HUDEP-2 (cell line): Measurements from ENCODE around the gene TBPL1.
A peak's percentile ranks its signal among the peaks of the same experiment; 100 is the strongest.

Experiments
- DNase-seq, 76 experiments: peaks; one replicate each; lab custom pipeline; 2025; ENCODE audit not compliant: unreplicated experiment in 76 of 76; lab: John Stamatoyannopoulos, UW

Gene TBPL1

GRCh38 chr6:134002821-134003220 is 49.8 kb downstream of the TBPL1 start:
- DNase-seq, result no peak

DNA sequence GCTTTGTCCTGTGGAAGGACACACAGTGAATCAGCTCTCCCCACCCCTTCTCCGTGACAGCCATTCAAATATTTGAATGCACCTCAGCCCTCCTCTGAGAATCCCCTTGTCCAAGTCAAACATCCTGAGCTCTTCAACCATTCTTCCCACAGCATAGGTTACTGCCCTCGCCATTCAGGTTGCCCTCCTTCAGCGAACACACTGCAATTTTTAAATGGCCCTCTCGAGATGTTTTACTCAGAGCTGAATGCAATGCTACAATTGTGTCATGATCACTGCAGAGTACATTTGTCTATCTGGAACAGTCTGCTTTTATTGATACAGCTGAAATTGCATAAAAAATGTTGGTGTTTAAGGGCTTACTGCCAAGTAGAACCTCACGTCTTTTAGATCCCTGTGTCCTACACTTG is 50.5 kb downstream of the TBPL1 start:
- DNase-seq, result no peak

DNA sequence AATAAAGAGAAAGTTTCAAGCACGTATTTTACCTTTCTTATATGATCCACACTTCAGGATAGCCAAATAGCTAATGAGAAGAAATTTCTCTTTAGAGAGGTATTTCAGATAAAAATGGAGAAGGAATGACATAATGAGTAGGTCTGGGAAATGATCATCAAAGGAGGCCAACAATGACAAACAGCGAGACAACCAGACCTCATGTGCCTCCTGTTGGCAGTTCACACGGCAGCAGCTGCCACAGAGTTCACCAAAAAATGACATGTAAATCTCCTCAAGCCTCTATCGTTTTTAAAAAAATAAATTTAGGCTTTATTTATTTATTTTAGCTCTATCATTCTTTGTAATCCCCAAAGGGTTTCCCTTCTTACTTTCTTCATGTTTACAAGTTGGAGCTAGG is 51.7 kb downstream of the TBPL1 start:
- DNase-seq, result no peak

DNA sequence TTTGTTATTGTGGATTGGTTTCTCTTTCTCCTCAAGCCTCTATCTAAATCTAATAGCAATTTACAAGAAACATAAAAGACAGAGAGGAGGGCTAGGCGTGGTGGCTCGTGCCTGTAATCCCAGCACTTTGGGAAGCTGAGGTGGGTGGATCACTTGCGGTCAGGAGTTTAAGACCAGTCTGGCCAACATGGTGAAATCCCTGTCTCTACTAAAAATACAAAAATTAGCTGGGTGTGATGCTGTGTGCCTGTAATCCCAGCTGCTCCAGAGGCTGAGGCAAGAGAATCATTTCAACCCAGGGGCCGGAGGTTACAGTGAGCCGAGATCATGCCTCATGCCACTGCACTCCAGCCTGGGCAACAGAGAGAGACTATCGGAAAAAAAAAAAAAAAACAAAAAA is 52.8 kb downstream of the TBPL1 start:
- no peak for DNase-seq

DNA sequence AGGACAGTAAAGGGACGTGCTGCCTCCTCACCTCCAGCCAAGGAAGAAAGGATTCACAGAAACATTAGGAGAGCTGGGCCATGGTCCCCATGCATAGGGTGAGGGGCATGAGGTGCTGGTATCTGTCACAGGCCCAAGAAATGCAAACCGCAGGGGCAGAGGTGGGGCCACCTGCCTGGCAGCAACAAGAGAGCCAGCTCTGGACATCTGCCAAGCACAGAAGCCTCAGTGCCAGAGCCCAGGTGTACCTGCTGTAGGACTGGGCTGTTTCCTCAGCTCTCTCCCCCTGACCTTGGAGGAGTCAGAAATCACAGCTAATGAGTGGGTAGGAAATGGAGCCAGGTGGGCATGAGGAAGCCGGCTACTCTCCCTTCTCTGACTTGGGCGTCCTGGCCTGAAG is 54.1 kb downstream of the TBPL1 start:
- no peak for DNase-seq

DNA sequence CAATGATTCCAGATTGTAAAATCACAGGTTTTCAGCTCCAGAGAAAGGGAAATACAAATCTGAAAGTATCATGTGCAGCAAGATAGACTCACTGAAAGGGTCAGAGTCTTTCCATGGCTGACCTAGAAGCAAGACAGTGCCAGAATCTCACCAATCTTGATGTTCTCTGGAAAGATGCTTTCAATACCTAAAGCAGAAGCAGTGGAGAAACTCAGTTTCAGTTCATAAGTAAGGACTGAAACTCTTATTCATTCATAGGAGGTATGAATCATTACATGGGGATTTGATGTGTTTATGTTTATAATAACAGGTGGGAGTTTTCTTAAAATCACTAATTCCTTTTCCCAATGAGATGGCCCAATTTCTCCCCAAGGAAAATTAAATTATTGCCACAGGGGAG is 56.9 kb downstream of the TBPL1 start:
- DNase-seq, result no peak

DNA sequence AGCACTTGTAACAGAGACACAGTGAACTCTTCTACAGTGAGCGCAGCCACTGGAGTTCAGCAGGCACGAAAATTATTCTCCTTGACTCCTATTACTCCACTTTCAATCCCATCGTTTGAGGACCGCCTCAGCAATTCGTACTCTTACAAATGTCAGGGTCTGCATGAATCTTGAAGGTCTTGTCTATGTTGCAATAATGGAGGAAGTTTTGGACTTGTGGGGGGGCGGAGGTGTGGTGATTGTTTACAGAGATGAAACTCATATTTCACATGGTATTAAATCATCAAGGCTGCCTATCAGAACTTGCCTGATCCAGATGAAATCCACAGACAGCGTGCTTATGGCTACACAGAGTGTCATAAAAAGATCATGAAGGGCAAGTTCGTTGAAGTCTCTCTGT is 57.4 kb downstream of the TBPL1 start:
- DNase-seq, result no peak

- no peak for DNase-seq
These were observed 58.0 kb downstream of the TBPL1 start for GRCh38 chr6:134010974-134011373.

GRCh38 chr6:134014588-134015137 is 61.6 kb downstream of the TBPL1 start:
- DNase-seq, result no peak

DNA sequence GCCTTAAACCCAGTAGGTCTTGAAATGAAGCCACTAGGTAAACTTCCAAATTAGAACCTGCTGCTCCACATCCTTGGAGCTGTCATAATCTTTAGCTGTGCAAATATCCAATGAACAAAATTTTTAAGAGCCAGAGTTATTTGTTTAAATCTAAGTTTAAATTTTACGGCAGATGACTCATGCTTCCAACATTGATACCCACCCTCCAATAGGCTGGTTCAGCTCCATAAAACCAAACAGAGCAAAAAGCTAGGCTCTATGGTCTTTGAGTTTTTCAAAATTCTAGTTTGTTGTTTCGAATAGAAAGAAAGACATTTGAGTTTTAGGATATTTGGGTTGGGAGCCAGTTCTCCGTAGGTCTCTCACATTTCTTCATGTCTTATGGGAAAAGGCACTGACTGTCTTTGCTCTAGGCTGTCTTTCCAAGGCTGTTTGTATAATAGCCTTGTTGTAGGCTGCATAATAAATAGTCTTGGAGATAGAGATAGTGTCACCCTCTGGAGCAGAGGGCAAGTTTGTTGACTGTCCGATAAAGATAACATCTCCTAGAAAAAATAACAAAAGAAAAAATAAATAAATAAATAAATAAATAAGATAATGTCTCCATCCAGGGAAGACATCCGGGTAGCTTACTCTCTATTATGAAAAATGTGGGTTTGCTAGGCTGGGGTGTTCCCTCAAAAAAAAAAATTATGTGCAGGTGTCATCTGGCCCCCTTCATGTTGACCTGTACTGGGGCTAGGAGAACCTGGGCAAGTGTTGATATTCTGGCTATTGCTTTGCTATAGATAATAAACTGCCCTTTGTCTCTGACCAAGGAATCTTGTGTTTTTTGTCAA is 62.9 kb downstream of the TBPL1 start:
- no peak for DNase-seq

GRCh38 chr6:134016558-134016814 is 63.5 kb downstream of the TBPL1 start:
- DNase-seq, result no peak

DNA sequence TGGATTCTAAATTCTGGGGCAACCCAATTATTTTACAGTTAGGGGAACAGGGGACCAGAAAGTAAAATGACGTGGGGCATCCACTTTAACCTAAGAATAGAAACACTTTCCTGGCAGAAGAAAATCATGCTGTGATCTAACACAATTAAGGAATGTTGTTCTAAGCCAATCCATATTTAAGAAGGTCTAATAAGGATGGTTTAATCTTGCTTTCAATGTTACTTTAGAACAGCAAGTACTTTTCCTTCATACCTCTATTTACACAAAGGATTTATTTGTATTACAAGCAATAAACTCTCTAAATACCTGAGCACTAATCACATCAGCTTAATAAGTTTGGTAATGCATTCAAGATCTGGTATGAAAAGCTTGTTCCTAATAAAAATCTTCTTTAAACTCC is 67.0 kb downstream of the TBPL1 start:
- no peak for DNase-seq

GRCh38 chr6:134020543-134020942 is 67.5 kb downstream of the TBPL1 start:
- DNase-seq, result no peak

DNA sequence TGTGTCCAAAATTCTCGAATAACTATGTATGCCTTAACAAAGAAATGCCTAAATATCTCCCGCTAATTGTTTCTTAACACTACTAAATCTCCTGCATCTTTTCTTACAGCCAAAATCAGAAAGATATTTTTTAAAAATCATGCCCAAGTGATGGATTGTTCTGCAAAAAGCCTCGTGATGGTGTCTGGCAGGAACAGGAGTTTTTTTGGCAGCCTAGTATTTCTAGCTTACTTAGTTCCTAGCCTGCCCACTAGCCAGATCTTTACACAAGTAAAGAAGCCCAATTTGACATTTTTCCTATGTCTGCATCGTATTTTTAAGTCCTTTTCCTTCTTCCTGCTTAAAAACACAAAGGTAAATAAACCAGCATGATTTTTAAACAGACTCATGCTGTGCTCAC is 67.9 kb downstream of the TBPL1 start:
- DNase-seq, result no peak

GRCh38 chr6:134021396-134022122 is 68.5 kb downstream of the TBPL1 start:
- no peak for DNase-seq

DNA sequence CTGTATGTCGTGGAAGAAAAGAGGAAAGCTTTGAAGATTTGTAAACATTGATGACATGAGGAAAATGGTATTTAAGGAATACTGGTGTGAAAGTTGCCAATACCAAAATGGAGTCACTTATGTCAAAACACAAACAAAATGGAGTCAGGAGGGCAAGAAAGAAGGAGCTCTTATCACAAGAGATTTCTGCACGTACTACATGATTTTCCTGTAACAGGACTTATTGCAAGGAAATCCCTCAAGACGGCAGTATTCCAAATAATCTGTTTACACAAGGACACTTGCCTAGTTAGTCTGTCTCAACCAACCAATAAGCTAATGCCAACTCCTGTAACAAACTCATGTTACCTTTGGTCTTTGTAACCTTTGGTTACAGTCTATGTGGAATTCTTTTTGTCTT is 69.6 kb downstream of the TBPL1 start:
- no peak for DNase-seq

GRCh38 chr6:134026597-134026996 is 73.6 kb downstream of the TBPL1 start:
- no peak for DNase-seq

- no peak for DNase-seq
These were observed 75.4 kb downstream of the TBPL1 start for GRCh38 chr6:134028438-134028837.

- DNase-seq, result peak in 5 of 76 experiments; percentile 6 to 20 (median 13)
These were observed 76.8 kb downstream of the TBPL1 start for GRCh38 chr6:134029495-134030455.

- DNase-seq, result no peak
These were observed 78.8 kb downstream of the TBPL1 start for GRCh38 chr6:134031696-134032255.

GRCh38 chr6:134034478-134034877 is 81.5 kb downstream of the TBPL1 start:
- DNase-seq, result no peak
